Measurements from ENCODE around the gene BDH1.

DNA sequence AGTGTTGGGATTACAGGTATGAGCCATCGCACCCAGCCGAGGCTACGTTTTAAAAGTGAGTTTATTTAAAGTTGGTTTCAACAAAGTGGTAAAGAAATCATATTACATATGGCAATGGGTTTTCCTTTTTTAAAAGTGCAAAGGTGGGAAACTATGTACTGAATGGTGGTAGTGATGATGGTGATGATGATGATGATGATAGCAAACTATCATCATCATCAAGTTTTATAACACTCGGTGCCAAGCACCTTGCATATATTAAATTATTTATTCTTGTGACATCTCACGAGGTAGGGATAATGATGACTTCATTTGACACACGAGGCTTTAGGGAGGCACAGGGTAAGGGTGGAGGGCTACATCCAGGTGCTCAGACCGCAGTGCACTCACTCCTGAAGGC, 64.3 kb downstream of the BDH1 start:
- TF ChIP-seq, protein P1, sequence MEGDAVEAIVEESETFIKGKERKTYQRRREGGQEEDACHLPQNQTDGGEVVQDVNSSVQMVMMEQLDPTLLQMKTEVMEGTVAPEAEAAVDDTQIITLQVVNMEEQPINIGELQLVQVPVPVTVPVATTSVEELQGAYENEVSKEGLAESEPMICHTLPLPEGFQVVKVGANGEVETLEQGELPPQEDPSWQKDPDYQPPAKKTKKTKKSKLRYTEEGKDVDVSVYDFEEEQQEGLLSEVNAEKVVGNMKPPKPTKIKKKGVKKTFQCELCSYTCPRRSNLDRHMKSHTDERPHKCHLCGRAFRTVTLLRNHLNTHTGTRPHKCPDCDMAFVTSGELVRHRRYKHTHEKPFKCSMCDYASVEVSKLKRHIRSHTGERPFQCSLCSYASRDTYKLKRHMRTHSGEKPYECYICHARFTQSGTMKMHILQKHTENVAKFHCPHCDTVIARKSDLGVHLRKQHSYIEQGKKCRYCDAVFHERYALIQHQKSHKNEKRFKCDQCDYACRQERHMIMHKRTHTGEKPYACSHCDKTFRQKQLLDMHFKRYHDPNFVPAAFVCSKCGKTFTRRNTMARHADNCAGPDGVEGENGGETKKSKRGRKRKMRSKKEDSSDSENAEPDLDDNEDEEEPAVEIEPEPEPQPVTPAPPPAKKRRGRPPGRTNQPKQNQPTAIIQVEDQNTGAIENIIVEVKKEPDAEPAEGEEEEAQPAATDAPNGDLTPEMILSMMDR (conservative IDR thresholded peaks at IDR 0.05; ENCODE audit: low read depth, low read length) = no peak
- no peak for TF ChIP-seq EZH2 (IDR thresholded peaks at IDR 0.05; ENCODE audit: borderline replicate concordance, low read depth, low read length, poor library complexity, severe bottlenecking)

All from A673 (cell line).